Fibroblast of lung (primary cell): ENCODE data around the gene SLC13A5. TPM values are rescaled to one million over a fixed set of nuclear protein-coding genes. Genes with fewer than 3 reads are reported as not detected.

Source experiments
- DNase-seq, 2 donors: peaks; one replicate each; pipeline versions ENCODE4 v3.0.0 to v3.0.0-alpha.2; 2010; ENCODE audit warnings: low read depth in 2 of 2
- H2AFZ ChIP-seq: 2 replicates; pipeline ENCODE4 v1.5.1; 2012; ENCODE audit warnings: low read length, control low read depth, inconsistent platforms
- H3K27ac ChIP-seq: 2 replicates; pipeline ENCODE4 v1.5.1; 2011; ENCODE audit warnings: low read length, control low read depth; ENCODE audit not compliant: insufficient read depth
- H3K27me3 ChIP-seq: 2 replicates; pipeline ENCODE4 v1.5.1; 2011; ENCODE audit warnings: mild to moderate bottlenecking, low read length; ENCODE audit not compliant: control insufficient read depth, insufficient read depth
- H3K36me3 ChIP-seq: 2 replicates; pipeline ENCODE4 v1.5.1; 2011; ENCODE audit warnings: low read length; ENCODE audit not compliant: control insufficient read depth, insufficient read depth
- H3K4me1 ChIP-seq: 2 replicates; pipeline ENCODE4 v1.5.1; 2011; ENCODE audit warnings: low read length; ENCODE audit not compliant: control insufficient read depth, insufficient read depth; ENCODE audit errors: extremely low read depth
- H3K4me2 ChIP-seq: 2 replicates; pipeline ENCODE4 v1.5.1; 2011; ENCODE audit warnings: low read length, control low read depth; ENCODE audit not compliant: insufficient read depth; ENCODE audit errors: extremely low read depth
- H3K4me3 ChIP-seq, 4 experiments: fragments of 200-600 bp in 1 of 4; sonication (generic) in 1 of 4; replicated peaks in 1 of 4; 2 replicates each; pipeline ENCODE4 v1.5.1; 2011 to 2016; ENCODE audit warnings: low read length in 4 of 4, low read depth in 3 of 4, mild to moderate bottlenecking in 3 of 4, control low read depth in 2 of 4, inconsistent platforms in 1 of 4, mixed read lengths in 1 of 4; ENCODE audit not compliant: insufficient read depth in 1 of 4; ENCODE audit errors: control extremely low read depth in 1 of 4
- H3K79me2 ChIP-seq: 2 replicates; pipeline ENCODE4 v1.5.1; 2012; ENCODE audit warnings: mild to moderate bottlenecking, low read length, inconsistent platforms; ENCODE audit not compliant: control insufficient read depth, insufficient read depth
- H3K9ac ChIP-seq: 2 replicates; pipeline ENCODE4 v1.5.1; 2011; ENCODE audit warnings: mild to moderate bottlenecking, low read length, control low read depth; ENCODE audit not compliant: insufficient read depth
- H3K9me3 ChIP-seq: 2 replicates; pipeline ENCODE4 v1.5.1; 2012; ENCODE audit warnings: low read depth, low read length; ENCODE audit not compliant: control insufficient read depth, insufficient read depth
- H4K20me1 ChIP-seq: 2 replicates; pipeline ENCODE4 v1.5.1; 2011; ENCODE audit warnings: low read length; ENCODE audit not compliant: control insufficient read depth, insufficient read depth; ENCODE audit errors: extremely low read depth
- EZH2 ChIP-seq: IDR thresholded peaks from 2 replicates; pipeline ENCODE4 v1.5.1; 2012; ENCODE audit warnings: low read length, control low read depth, mild to moderate bottlenecking; ENCODE audit errors: missing control alignments
- polyA plus RNA-seq, 2 donors: library from polyadenylated mRNA; depleted of rRNA in 1 of 2; stranded (reverse) in 1 of 2; unstranded in 1 of 2; fragments of >200 nt; gene quantifications; 2 replicates each; pipeline ENCODE4 v1.2.1, GENCODE V29; 2011 to 2012; ENCODE audit warnings: missing spikeins in 1 of 2
- total RNA-seq: library from RNA; depleted of rRNA; stranded (reverse); fragments of >200 nt; gene quantifications from 2 replicates; pipeline ENCODE4 v1.2.1, GENCODE V29; 2014
- TF ChIP-seq, protein P1 (sequence below), 2 donors: IDR thresholded peaks in 1 of 2; conservative IDR thresholded peaks in 1 of 2; 1 replicate in 1 of 2; 2 replicates in 1 of 2; pipeline ENCODE4 v1.5.1; 2011 to 2012; ENCODE audit warnings: low read length in 2 of 2, control low read depth in 1 of 2, inconsistent platforms in 1 of 2, low read depth in 1 of 2, mild to moderate bottlenecking in 1 of 2

Gene SLC13A5
- total and polyA plus RNA-seq, 2 donors (not counting 1 experiment from before 2014, with no cell fraction given): not detected

DNA sequence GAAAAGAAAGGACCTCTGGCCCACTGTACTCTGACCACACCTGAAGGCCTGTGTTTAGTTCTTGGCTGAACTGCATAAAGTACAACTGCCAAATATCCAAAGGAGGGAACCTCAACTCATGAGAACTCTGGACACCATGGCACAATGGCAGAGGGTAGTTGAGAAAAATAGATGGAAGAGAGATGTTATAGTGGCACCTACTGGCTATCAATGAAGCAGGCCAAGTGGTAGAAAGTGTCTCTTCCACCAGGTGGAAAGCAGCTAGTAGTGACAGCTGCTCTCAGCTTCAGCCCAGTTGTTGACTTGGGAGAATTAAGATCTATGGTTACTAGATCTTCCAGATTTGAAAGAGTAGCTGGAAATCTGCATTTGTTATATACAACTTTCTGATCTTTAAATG is 65.0 kb downstream of the SLC13A5 start:
- Histone ChIP-seq H3K36me3 (peaks cover 8% of the 10 kb centered on the region), H3K4me2 (no peak overlapping the region), H3K27me3 (no peaks in the 10 kb centered on the region), H3K4me3 (no peak overlapping the region), H4K20me1 (no peaks in the 10 kb centered on the region), H3K9me3 (no peaks in the 10 kb centered on the region), H3K27ac (no peak overlapping the region), H3K9ac (no peak overlapping the region), H3K79me2 (peaks cover 36% of the 10 kb centered on the region), H2AFZ (no peak overlapping the region), H3K4me1 (peaks cover 4% of the 10 kb centered on the region)
- DNase-seq: no peak
- TF ChIP-seq EZH2: no peak
- TF ChIP-seq, protein P1, sequence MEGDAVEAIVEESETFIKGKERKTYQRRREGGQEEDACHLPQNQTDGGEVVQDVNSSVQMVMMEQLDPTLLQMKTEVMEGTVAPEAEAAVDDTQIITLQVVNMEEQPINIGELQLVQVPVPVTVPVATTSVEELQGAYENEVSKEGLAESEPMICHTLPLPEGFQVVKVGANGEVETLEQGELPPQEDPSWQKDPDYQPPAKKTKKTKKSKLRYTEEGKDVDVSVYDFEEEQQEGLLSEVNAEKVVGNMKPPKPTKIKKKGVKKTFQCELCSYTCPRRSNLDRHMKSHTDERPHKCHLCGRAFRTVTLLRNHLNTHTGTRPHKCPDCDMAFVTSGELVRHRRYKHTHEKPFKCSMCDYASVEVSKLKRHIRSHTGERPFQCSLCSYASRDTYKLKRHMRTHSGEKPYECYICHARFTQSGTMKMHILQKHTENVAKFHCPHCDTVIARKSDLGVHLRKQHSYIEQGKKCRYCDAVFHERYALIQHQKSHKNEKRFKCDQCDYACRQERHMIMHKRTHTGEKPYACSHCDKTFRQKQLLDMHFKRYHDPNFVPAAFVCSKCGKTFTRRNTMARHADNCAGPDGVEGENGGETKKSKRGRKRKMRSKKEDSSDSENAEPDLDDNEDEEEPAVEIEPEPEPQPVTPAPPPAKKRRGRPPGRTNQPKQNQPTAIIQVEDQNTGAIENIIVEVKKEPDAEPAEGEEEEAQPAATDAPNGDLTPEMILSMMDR (conservative IDR thresholded peaks at IDR 0.05 in 1 of 2, IDR thresholded peaks at IDR 0.05 in 1 of 2; ENCODE audit: low read depth in 1 of 2, low read length in 2 of 2): peak in 1 of 2 donors; percentile 14

DNA sequence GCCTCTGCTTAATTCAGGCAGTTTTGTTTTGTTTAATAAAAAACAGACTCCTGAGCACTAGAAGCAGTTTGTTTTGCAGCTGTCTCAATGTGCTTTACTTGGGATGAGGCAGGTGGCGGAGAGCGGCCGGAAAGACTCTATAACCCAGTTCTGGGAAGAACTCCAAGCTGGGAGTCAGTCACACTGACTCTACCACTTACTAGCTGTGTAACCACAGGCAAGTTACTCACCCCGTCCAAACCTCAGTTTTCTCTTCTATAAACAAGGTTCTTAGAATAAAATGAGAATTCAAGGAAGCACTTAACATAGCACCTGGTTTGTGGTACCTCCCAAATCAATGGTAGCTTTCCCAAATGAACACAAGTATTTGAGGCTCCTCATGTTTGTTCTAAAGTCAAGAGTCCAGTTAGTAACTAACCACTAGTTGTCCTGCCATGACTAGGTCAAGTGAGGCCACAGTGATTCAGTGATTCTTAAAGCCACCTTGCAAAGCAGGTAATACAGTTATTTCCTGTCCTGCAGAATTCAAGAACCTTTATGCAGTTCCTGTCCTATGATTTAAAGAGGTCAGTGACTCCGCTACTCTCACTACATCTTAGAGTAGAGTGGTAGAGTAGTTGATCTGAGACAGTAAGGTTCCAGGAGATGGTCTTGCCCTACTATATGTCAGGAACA is 69.6 kb downstream of the SLC13A5 start:
- Histone ChIP-seq H3K27me3 (no peaks in the 10 kb centered on the region), H3K36me3 (peaks cover 8% of the 10 kb centered on the region), H3K79me2 (peaks cover 41% of the 10 kb centered on the region), H3K27ac (no peak overlapping the region), H3K4me2 (no peak overlapping the region), H3K4me3 (no peak overlapping the region), H3K9ac (no peak overlapping the region), H3K9me3 (no peaks in the 10 kb centered on the region), H3K4me1 (peaks cover 9% of the 10 kb centered on the region), H4K20me1 (no peaks in the 10 kb centered on the region), H2AFZ (no peak overlapping the region)
- no peak for TF ChIP-seq EZH2
- TF ChIP-seq, protein P1 (conservative IDR thresholded peaks at IDR 0.05 in 1 of 2, IDR thresholded peaks at IDR 0.05 in 1 of 2; ENCODE audit: low read depth in 1 of 2, low read length in 2 of 2): no peak
- DNase-seq: peak in 1 of 2 donors; percentile 71

DNA sequence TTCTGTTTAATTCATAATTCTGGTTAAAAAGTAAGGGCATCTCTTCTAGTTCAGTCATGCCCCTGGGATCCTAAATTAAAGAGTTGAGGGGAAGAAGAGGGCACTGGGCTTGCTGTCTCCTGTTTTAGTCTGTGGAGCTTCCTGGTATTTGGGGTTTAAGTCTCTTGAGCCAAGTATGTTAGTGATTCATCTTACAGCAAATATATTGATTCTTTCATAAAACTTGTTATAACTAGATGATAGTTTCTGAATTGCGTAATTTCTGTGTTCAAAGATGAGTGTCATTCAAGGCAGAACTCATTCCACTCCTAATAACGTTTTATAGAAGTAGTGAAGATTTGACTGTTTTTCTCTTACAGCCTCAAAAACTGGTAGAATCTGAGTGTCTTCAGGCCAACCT is 70.6 kb downstream of the SLC13A5 start:
- Histone ChIP-seq H3K4me1 (peaks cover 9% of the 10 kb centered on the region), H3K36me3 (peaks cover 8% of the 10 kb centered on the region), H3K79me2 (peaks cover 47% of the 10 kb centered on the region), H3K4me2 (peak overlapping the region; percentile 80), H2AFZ (no peak overlapping the region), H3K27me3 (no peaks in the 10 kb centered on the region), H3K27ac (peak overlapping the region; percentile 10), H3K4me3 (peak overlapping the region in 2 of 4 experiments; percentile 96 to 97), H3K9ac (no peak overlapping the region), H4K20me1 (no peaks in the 10 kb centered on the region), H3K9me3 (no peaks in the 10 kb centered on the region)
- DNase-seq: no peak
- TF ChIP-seq, protein P1 (conservative IDR thresholded peaks at IDR 0.05 in 1 of 2, IDR thresholded peaks at IDR 0.05 in 1 of 2; ENCODE audit: low read depth in 1 of 2, low read length in 2 of 2): no peak
- no peak for TF ChIP-seq EZH2
